Endodermal cell (in vitro differentiated cells): ENCODE results near the gene MYLK2. TPM values are rescaled to one million over a fixed set of nuclear protein-coding genes. Genes with fewer than 3 reads are reported as not detected.

Experiments
- DNase-seq: peaks from one replicate; pipeline ENCODE4 v3.0.0-alpha.2; 2017
- H3K27ac ChIP-seq: 2 replicates; pipeline ENCODE4 v1.5.1; 2013; ENCODE audit warnings: mild to moderate bottlenecking, low read depth, low read length, moderate library complexity
- H3K27me3 ChIP-seq: 2 replicates; pipeline ENCODE4 v1.6.1; 2013; ENCODE audit warnings: mild to moderate bottlenecking, low read length, moderate library complexity; ENCODE audit not compliant: insufficient read depth, control insufficient read depth, poor library complexity, severe bottlenecking
- H3K36me3 ChIP-seq: 2 replicates; pipeline ENCODE4 v1.7.0; 2013; ENCODE audit warnings: mild to moderate bottlenecking, low read length, moderate library complexity; ENCODE audit not compliant: control insufficient read depth, insufficient read depth
- H3K4me1 ChIP-seq: one replicate; pipeline ENCODE4 v1.7.0; 2013; ENCODE audit warnings: low read length; ENCODE audit not compliant: control insufficient read depth, insufficient read depth
- H3K4me3 ChIP-seq: 2 replicates; pipeline ENCODE4 v1.5.1; 2013; ENCODE audit warnings: mild to moderate bottlenecking, low read length, moderate library complexity
- H3K9ac ChIP-seq: 2 replicates; pipeline ENCODE4 v1.6.1; 2013; ENCODE audit warnings: mild to moderate bottlenecking, low read length, moderate library complexity; ENCODE audit not compliant: poor library complexity, severe bottlenecking; ENCODE audit errors: extremely low read depth
- H3K9me3 ChIP-seq: 2 replicates; pipeline ENCODE4 v1.6.1; 2013; ENCODE audit warnings: mild to moderate bottlenecking, low read length, moderate library complexity; ENCODE audit not compliant: control insufficient read depth
- H3K27ac Mint-ChIP-seq: 2 replicates; pipeline ENCODE4 v1.8.0; 2020; ENCODE audit warnings: mixed read lengths
- H3K27me3 Mint-ChIP-seq: 2 replicates; pipeline ENCODE4 v1.8.0; 2021; ENCODE audit warnings: mild to moderate bottlenecking, mixed read lengths; ENCODE audit not compliant: insufficient read depth
- H3K36me3 Mint-ChIP-seq: 2 replicates; pipeline ENCODE4 v1.8.0; 2020; ENCODE audit warnings: low read depth, mixed read lengths
- H3K4me1 Mint-ChIP-seq: 2 replicates; pipeline ENCODE4 v1.8.0; 2020; ENCODE audit warnings: mixed read lengths
- H3K4me3 Mint-ChIP-seq: 2 replicates; pipeline ENCODE4 v1.8.0; 2020; ENCODE audit warnings: mild to moderate bottlenecking, moderate library complexity, mixed read lengths
- H3K9me3 Mint-ChIP-seq: 2 replicates; pipeline ENCODE4 v1.8.0; 2020; ENCODE audit warnings: mild to moderate bottlenecking, mixed read lengths
- CTCF ChIP-seq: fragments of 200-600 bp; sonication (generic); conservative IDR thresholded peaks from 2 replicates; pipeline ENCODE4 v1.5.0; 2021; ENCODE audit warnings: antibody characterized with exemption, mild to moderate bottlenecking
- WGBS, 2 experiments: methylation state at CpG; one replicate each; pipeline versions ENCODE4 v1.1.5 to v1.1.7; 2013; ENCODE audit warnings: missing lambda C conversion rate in 2 of 2, mixed read lengths in 1 of 2; ENCODE audit not compliant: insufficient coverage in 1 of 2, insufficient read length in 1 of 2; 5-methylcytosine and 5-hydroxymethylcytosine counted together
- total RNA-seq, 2 donors: library from RNA; stranded (reverse); fragmentation: NEBNext Ultra II Directional in 1 of 2; extraction: Animal tissue kit (Norgen Biotek cat#: 25700) in 1 of 2; gene quantifications; 2 replicates in 1 of 2; 3 replicates in 1 of 2; pipeline ENCODE4 v1.2.1, GENCODE V29; 2021

MYLK2 gene
- total RNA-seq, 2 donors from 2014 or later = 0.20 to 0.29 TPM

- no peaks in the 10 kb centered on the region for H3K36me3 Mint-ChIP-seq
- H3K27ac ChIP-seq = no peak overlapping the region
- H3K4me3 ChIP-seq = no peak overlapping the region
- peaks cover 11% of the 10 kb centered on the region for H3K27me3 Mint-ChIP-seq
- H3K9me3 ChIP-seq = no peaks in the 10 kb centered on the region
- DNase-seq = no peak
- WGBS, 2 experiments = 90 to 92% methylated on average over 3 of the region's 3 CpGs
- H3K4me1 Mint-ChIP-seq = peaks cover 9% of the 10 kb centered on the region
- no peaks in the 10 kb centered on the region for H3K36me3 ChIP-seq
- H3K9me3 Mint-ChIP-seq = no peaks in the 10 kb centered on the region
- H3K4me3 Mint-ChIP-seq = no peak overlapping the region
- H3K9ac ChIP-seq = no peak overlapping the region
- H3K27me3 ChIP-seq = no peaks in the 10 kb centered on the region
- H3K4me1 ChIP-seq = no peaks in the 10 kb centered on the region
- no peak overlapping the region for H3K27ac Mint-ChIP-seq
- TF ChIP-seq CTCF = no peak
Observed at GRCh38 chr20:31858760-31859083, 39.6 kb downstream of the MYLK2 start.

- DNase-seq = no peak
- no peak for TF ChIP-seq CTCF
- no peak overlapping the region for H3K4me3 Mint-ChIP-seq
- Histone ChIP-seq H3K9me3 (no peaks in the 10 kb centered on the region), H3K27ac (no peak overlapping the region), H3K4me1 (no peaks in the 10 kb centered on the region), H3K36me3 (no peaks in the 10 kb centered on the region), H3K4me3 (no peak overlapping the region), H3K9ac (no peak overlapping the region), H3K27me3 (no peaks in the 10 kb centered on the region)
- peaks cover 17% of the 10 kb centered on the region for H3K27me3 Mint-ChIP-seq
- no peak overlapping the region for H3K27ac Mint-ChIP-seq
- 90 to 98% methylated on average over 5 of the region's 5 CpGs for WGBS, 2 experiments
- H3K9me3 Mint-ChIP-seq = no peaks in the 10 kb centered on the region
- peaks cover 9% of the 10 kb centered on the region for H3K4me1 Mint-ChIP-seq
- H3K36me3 Mint-ChIP-seq = no peaks in the 10 kb centered on the region
Observed at GRCh38 chr20:31859266-31859997, 40.3 kb downstream of the MYLK2 start.

GRCh38 chr20:31859998-31860380, 40.8 kb downstream of the MYLK2 start:
- Mint-ChIP-seq H3K27ac (no peak overlapping the region), H3K4me1 (peaks cover 9% of the 10 kb centered on the region), H3K36me3 (no peaks in the 10 kb centered on the region), H3K4me3 (peak overlapping the region; percentile 71), H3K9me3 (no peaks in the 10 kb centered on the region), H3K27me3 (peaks cover 17% of the 10 kb centered on the region)
- TF ChIP-seq CTCF = no peak
- no peak for DNase-seq
- WGBS, 2 experiments = 85 to 90% methylated on average over 3 to 7 of the region's 7 CpGs
- no peak overlapping the region for H3K9ac ChIP-seq
- H3K4me1 ChIP-seq = no peaks in the 10 kb centered on the region
- H3K4me3 ChIP-seq = no peak overlapping the region
- H3K36me3 ChIP-seq = no peaks in the 10 kb centered on the region
- no peak overlapping the region for H3K27ac ChIP-seq
- no peaks in the 10 kb centered on the region for H3K27me3 ChIP-seq
- no peaks in the 10 kb centered on the region for H3K9me3 ChIP-seq
